Measurements from ENCODE around the gene SAMD10. TPM values are rescaled to one million over a fixed set of nuclear protein-coding genes. Genes with fewer than 3 reads are reported as not detected.

The SAMD10 gene
- total RNA-seq, 1 experiment from 2014 or later, result 8.8 TPM

- H3K27me3 ChIP-seq (ENCODE audit: control insufficient read depth, insufficient read depth, low read length), result no peaks in the 10 kb centered on the region
- ATAC-seq (peak; percentile 49), DNase-seq (ENCODE audit: low read depth, low spot score) (no peak)
- no peaks in the 10 kb centered on the region for H3K9me3 ChIP-seq (ENCODE audit: control insufficient read depth, insufficient read depth, low read depth, low read length)
- CTCF ChIA-PET, result no interaction called here
- in situ Hi-C loops (cut with HindIII; ENCODE audit: low pct_unique_long_range_greater_than_20kb, low sequenced_read_pairs), result no loop called here
- intact Hi-C loops (cut with micrococcal nuclease; ENCODE audit: unreplicated experiment), result no loop called here
- POLR2A ChIA-PET, result no interaction called here
- H3K36me3 ChIP-seq (ENCODE audit: control insufficient read depth, insufficient read depth, low read length), result 0 out of 2 replicates have a peak, but pooled peaks cover 6% of the 10 kb centered on the region
- no TSS peak for BruUV-seq (replicated peaks)
- H3K27ac ChIP-seq (ENCODE audit: low read length), result no peak overlapping the region
- H3K4me1 ChIP-seq (ENCODE audit: control insufficient read depth, insufficient read depth, low read length), result no peaks in the 10 kb centered on the region
- H3K4me3 ChIP-seq (ENCODE audit: low read depth in 2 of 2, low read length in 2 of 2), result no peak overlapping the region
- TF ChIP-seq REST (IDR thresholded peaks at IDR 0.05; ENCODE audit: insufficient read depth in 1 of 2, low read depth in 2 of 2, low read length in 1 of 2) (no peak), POLR2AphosphoS5 (IDR thresholded peaks at IDR 0.05; ENCODE audit: low read depth, low read length) (no peak), SIN3A (IDR thresholded peaks at IDR 0.05; ENCODE audit: borderline replicate concordance, insufficient read depth, low read depth, low read length) (no peak), TCF7L2 (IDR thresholded peaks at IDR 0.05; ENCODE audit: low read depth, low read length) (no peak), CTCF (IDR thresholded peaks at IDR 0.05) (no peak)
These were observed 22.2 kb upstream of the SAMD10 start for GRCh38 chr20:64001607-64002011.

- ChIA-PET POLR2A (no interaction called here), CTCF (no interaction called here)
- H3K4me1 ChIP-seq (ENCODE audit: control insufficient read depth, insufficient read depth, low read length), result no peaks in the 10 kb centered on the region
- intact Hi-C loops (cut with micrococcal nuclease; ENCODE audit: unreplicated experiment), result no loop called here
- 0 out of 2 replicates have a peak, but pooled peaks cover 6% of the 10 kb centered on the region for H3K36me3 ChIP-seq (ENCODE audit: control insufficient read depth, insufficient read depth, low read length)
- no peak overlapping the region for H3K4me3 ChIP-seq (ENCODE audit: low read depth in 2 of 2, low read length in 2 of 2)
- H3K27me3 ChIP-seq (ENCODE audit: control insufficient read depth, insufficient read depth, low read length), result no peaks in the 10 kb centered on the region
- TF ChIP-seq REST (IDR thresholded peaks at IDR 0.05; ENCODE audit: insufficient read depth in 1 of 2, low read depth in 2 of 2, low read length in 1 of 2) (no peak), CTCF (IDR thresholded peaks at IDR 0.05) (no peak), SIN3A (IDR thresholded peaks at IDR 0.05; ENCODE audit: borderline replicate concordance, insufficient read depth, low read depth, low read length) (no peak), POLR2AphosphoS5 (IDR thresholded peaks at IDR 0.05; ENCODE audit: low read depth, low read length) (no peak), TCF7L2 (IDR thresholded peaks at IDR 0.05; ENCODE audit: low read depth, low read length) (no peak)
- no peak for DNase-seq (ENCODE audit: low read depth, low spot score)
- no TSS peak for BruUV-seq (replicated peaks)
- no peaks in the 10 kb centered on the region for H3K9me3 ChIP-seq (ENCODE audit: control insufficient read depth, insufficient read depth, low read depth, low read length)
- peak; percentile 44 for ATAC-seq
- in situ Hi-C loops (cut with HindIII; ENCODE audit: low pct_unique_long_range_greater_than_20kb, low sequenced_read_pairs), result no loop called here
- H3K27ac ChIP-seq (ENCODE audit: low read length), result no peak overlapping the region
These were observed 21.5 kb upstream of the SAMD10 start for GRCh38 chr20:64000906-64001305.
